ENCODE data around the gene GYPB.
"Not testable (repeated sequence)": the region's sequence is repeated elsewhere in the genome, so short reads cannot be mapped to it uniquely, and the experiment has no call there.

GRCh38 chr4:143991761-143992160 lies 27.4 kb downstream of the GYPB start:
- TF ChIP-seq YY1 (IDR thresholded peaks at IDR 0.05; ENCODE audit: insufficient read depth, insufficient read length); SUZ12 (IDR thresholded peaks at IDR 0.05; ENCODE audit: extremely low read depth, insufficient read depth, insufficient read length); ZNF274 (IDR thresholded peaks at IDR 0.05; ENCODE audit: low read depth, low read length): not testable (repeated sequence)
